DMS53 (cell line): Measurements from ENCODE around the gene E2F1.
"Not testable (repeated sequence)": the region's sequence is repeated elsewhere in the genome, so short reads cannot be mapped to it uniquely, and the experiment has no call there.

Experiments used
- DNase-seq: peaks from one replicate; lab custom pipeline; 2025; lab: John Stamatoyannopoulos, UW

The E2F1 gene

GRCh38 chr20:33710681-33711445 is 24.7 kb upstream of the E2F1 start:
- no peak for DNase-seq

GRCh38 chr20:33709905-33710541 is 23.8 kb upstream of the E2F1 start:
- DNase-seq, result no peak

GRCh38 chr20:33709398-33709797 is 23.2 kb upstream of the E2F1 start:
- no peak for DNase-seq

GRCh38 chr20:33707668-33708067 is 21.5 kb upstream of the E2F1 start:
- DNase-seq, result no peak

GRCh38 chr20:33704197-33704924 is 18.2 kb upstream of the E2F1 start:
- DNase-seq, result no peak

- no peak for DNase-seq
These were observed 17.4 kb upstream of the E2F1 start for GRCh38 chr20:33703498-33704137.

- DNase-seq, result peak; percentile 32
These were observed 16.7 kb upstream of the E2F1 start for GRCh38 chr20:33702861-33703260.

GRCh38 chr20:33701629-33702450 is 15.7 kb upstream of the E2F1 start:
- peak; percentile 25 for DNase-seq

GRCh38 chr20:33700696-33701441 is 14.7 kb upstream of the E2F1 start:
- DNase-seq, result peak; percentile 61

GRCh38 chr20:33698966-33699365 is 12.8 kb upstream of the E2F1 start:
- DNase-seq, result not testable (repeated sequence)

GRCh38 chr20:33697129-33697528 is 10.9 kb upstream of the E2F1 start:
- no peak for DNase-seq

- no peak for DNase-seq
These were observed 10.3 kb upstream of the E2F1 start for GRCh38 chr20:33696448-33696847.

- DNase-seq, result peak; percentile 16
These were observed 8.4 kb upstream of the E2F1 start for GRCh38 chr20:33694639-33695012.

- no peak for DNase-seq
These were observed 7.8 kb upstream of the E2F1 start for GRCh38 chr20:33693741-33694638.

- peak; percentile 26 for DNase-seq
These were observed 7.1 kb upstream of the E2F1 start for GRCh38 chr20:33693289-33693688.

- peak; percentile 68 for DNase-seq
These were observed 3.8 kb upstream of the E2F1 start for GRCh38 chr20:33689973-33690372.

- no peak for DNase-seq
These were observed 3.3 kb upstream of the E2F1 start for GRCh38 chr20:33689493-33689892.

GRCh38 chr20:33688938-33689424 is 2.8 kb upstream of the E2F1 start:
- DNase-seq, result no peak
